Fibroblast of pulmonary artery (primary cell): Measurements from ENCODE around the gene OR10A6.

ENCODE experiments used
- DNase-seq: peaks from one replicate; pipeline ENCODE4 v3.0.0-alpha.2; 2010; ENCODE audit warnings: low read depth
- H3K4me3 ChIP-seq: replicated peaks from 2 replicates; pipeline ENCODE4 v1.5.1; 2011; ENCODE audit warnings: low read depth, mild to moderate bottlenecking, control low read depth, low read length, moderate library complexity
- TF ChIP-seq, protein P1 (sequence below): IDR thresholded peaks from 2 replicates; pipeline ENCODE4 v1.5.1; 2011; ENCODE audit warnings: mild to moderate bottlenecking, control low read depth, low read length, inconsistent platforms; ENCODE audit errors: missing control alignments

Gene OR10A6

DNA sequence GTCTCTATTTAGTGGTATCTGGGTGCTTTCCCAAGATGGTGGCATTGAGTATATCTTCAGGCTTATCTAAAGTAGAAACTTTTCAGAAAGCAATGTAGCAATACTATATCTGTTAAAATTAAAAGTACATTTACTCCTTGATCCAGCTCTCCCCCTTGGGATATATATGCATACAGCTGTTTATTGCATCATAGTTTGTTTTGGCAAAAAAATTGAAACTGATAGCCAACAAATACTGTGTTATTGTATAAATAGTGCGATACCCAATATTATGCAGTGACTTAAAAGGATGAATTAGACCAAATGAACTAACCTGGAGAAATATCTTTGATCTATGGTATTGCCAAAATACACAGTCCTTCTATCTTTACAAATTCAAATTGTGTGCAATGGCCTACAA, 18.9 kb upstream of the OR10A6 start:
- TF ChIP-seq, protein P1, sequence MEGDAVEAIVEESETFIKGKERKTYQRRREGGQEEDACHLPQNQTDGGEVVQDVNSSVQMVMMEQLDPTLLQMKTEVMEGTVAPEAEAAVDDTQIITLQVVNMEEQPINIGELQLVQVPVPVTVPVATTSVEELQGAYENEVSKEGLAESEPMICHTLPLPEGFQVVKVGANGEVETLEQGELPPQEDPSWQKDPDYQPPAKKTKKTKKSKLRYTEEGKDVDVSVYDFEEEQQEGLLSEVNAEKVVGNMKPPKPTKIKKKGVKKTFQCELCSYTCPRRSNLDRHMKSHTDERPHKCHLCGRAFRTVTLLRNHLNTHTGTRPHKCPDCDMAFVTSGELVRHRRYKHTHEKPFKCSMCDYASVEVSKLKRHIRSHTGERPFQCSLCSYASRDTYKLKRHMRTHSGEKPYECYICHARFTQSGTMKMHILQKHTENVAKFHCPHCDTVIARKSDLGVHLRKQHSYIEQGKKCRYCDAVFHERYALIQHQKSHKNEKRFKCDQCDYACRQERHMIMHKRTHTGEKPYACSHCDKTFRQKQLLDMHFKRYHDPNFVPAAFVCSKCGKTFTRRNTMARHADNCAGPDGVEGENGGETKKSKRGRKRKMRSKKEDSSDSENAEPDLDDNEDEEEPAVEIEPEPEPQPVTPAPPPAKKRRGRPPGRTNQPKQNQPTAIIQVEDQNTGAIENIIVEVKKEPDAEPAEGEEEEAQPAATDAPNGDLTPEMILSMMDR = no peak
- H3K4me3 ChIP-seq = no peak overlapping the region
- no peak for DNase-seq

DNA sequence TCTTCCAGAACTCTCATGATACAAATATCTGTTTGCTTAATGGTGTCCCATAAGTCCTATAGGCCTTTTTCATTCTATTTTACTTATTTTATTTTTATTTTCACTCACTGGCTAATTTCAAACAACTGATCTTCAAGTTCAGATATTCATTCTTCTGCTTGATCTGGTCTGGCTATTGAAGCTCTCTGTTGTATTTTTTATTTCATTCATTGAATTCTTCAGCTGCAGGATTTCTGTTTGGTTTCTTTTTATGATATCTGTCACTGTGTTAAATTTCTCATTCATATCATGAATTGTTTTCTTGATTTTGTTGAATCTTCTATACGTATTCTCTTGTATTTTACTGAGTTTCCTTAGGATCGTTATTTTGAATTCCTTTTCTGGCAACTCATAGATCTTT, 13.1 kb upstream of the OR10A6 start:
- TF ChIP-seq, protein P1 = no peak
- no peak for DNase-seq
- H3K4me3 ChIP-seq = no peak overlapping the region

DNA sequence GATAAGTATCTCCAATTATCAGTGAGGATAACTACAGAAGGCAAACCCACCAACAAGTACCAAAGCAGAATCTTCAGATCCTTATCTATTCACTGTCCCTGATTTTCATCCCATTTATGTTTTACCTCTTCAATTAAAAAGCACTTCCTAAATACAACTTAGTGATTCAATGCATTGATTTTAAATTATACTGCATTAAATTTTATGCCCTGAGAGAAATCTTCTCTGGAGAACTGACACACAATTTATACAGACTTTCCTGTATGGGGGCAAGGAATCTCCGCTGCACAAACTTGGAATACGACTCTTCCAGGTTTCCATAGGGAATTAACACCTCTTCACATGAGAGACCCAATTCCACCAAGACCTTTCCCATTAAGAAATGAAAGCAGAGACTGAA, 10.5 kb upstream of the OR10A6 start, which contains the start of gene OR10A3:
Gene OR10A3, minus strand, starts transcription at position 101 of the 400 bp plus-strand sequence. CDS start 2,188 bp downstream, outside the sequence.
- TF ChIP-seq, protein P1 = no peak
- no peak for DNase-seq
- H3K4me3 ChIP-seq = no peak within 1 kb of the TSS

DNA sequence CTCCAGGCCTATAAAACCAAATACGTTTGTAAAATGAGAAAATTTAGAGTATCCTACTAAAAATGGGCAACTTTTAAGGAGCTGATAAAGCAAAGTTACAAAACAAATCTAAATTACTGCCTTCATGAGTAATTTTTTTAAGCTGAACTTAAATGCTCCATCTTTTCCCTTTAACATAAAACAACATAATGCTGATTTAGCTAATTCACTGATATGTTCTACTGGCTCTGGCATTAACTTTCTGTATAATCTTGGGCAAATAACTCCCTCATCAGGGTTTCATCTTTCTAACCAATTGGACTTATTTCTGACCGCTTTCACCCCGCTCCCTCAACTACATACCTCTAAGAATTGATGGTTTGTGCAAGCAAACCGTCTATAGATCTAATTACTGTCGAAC, 10.1 kb upstream of the OR10A6 start:
- H3K4me3 ChIP-seq = no peak overlapping the region
- TF ChIP-seq, protein P1 = no peak
- DNase-seq = no peak

DNA sequence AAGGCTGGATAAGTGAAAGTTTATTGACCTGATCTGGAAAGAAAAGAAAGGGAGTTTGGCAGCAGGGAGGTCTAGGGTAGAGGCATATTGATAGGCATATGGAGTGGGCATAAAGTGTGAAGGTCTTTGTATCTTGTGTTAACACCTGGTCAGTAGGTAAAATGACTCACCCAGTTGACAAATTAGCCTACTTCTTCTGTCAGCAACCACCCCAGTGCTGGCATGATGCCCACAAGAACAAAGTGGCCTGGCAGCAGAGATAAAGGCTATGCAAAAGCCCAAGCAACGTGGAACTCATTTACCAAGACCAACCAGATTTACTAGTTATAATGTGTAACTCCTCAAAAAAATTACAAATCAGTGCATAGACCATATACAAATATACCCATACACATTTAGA, 5.5 kb upstream of the OR10A6 start:
- TF ChIP-seq, protein P1 = no peak
- no peak for DNase-seq
- H3K4me3 ChIP-seq = no peak overlapping the region

DNA sequence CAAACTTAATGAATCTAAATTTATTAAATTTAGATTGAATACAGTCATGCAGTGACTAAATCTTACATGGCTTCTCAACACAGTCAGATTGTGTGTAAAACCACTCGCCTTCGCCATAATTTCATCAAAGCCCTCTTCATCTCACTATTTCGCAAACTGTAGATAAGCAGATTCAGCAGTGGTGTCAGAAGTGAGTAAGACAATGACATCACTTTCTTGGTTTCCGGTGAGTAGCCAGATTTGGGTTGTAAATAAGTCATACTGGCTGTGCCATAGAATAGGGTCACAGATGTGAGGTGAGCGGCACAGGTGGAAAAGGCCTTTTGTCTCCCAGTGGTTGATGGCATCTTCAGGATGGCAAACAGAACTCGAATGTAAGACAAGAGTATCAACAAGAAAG, 3.4 kb downstream of the OR10A6 start:
- DNase-seq = peak; percentile 17
- TF ChIP-seq, protein P1 = no peak
- no peak overlapping the region for H3K4me3 ChIP-seq

DNA sequence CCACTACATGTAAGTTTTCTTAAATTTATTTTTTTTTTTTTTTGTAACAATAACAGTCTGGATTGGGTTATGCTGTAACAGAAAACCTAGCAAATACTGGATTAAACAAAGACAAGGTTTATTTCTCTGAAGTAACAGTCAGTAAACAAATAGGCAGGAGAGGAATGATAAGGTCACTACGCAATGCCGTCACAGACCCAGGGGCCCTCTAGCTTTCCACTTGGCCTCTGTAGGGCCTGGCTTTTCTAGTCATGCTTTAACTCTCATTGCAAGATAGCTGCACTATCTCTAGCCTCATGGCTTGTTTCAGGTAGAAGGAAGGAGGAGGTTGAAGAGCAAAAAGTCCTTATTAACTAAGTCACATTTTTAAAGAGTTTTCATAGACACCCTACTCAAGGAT, 6.5 kb downstream of the OR10A6 start:
- TF ChIP-seq, protein P1 = no peak
- DNase-seq = no peak

More for the DNA sequence above, 6.5 kb downstream of the OR10A6 start:
- H3K4me3 ChIP-seq = no peak overlapping the region
